Measurements from ENCODE around the gene HPSE2. TPM values are rescaled to one million over a fixed set of nuclear protein-coding genes. Genes with fewer than 3 reads are reported as not detected.
"Not testable (repeated sequence)": the region's sequence is repeated elsewhere in the genome, so short reads cannot be mapped to it uniquely, and the experiment has no call there.

The HPSE2 gene
- polyA plus RNA-seq, 2 of the 4 experiments (the other 2 are of a cell fraction), result not detected

- no peak overlapping the region for H3K27ac ChIP-seq
- no peaks in the 10 kb centered on the region for H3K4me1 ChIP-seq
- no peak for TF ChIP-seq POLR2A (IDR thresholded peaks at IDR 0.05; ENCODE audit: low read length)
- TF ChIP-seq, protein P1, sequence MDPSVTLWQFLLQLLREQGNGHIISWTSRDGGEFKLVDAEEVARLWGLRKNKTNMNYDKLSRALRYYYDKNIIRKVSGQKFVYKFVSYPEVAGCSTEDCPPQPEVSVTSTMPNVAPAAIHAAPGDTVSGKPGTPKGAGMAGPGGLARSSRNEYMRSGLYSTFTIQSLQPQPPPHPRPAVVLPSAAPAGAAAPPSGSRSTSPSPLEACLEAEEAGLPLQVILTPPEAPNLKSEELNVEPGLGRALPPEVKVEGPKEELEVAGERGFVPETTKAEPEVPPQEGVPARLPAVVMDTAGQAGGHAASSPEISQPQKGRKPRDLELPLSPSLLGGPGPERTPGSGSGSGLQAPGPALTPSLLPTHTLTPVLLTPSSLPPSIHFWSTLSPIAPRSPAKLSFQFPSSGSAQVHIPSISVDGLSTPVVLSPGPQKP (IDR thresholded peaks at IDR 0.05; ENCODE audit: low read depth, low read length), result no peak
- TF ChIP-seq BCL3 (IDR thresholded peaks at IDR 0.05), result no peak
- no peak for TF ChIP-seq FOSL2 (IDR thresholded peaks at IDR 0.05)
- TF ChIP-seq FOSL2 (CRISPR knock-in tag; IDR thresholded peaks at IDR 0.05), result no peak
- no peak for TF ChIP-seq ZSCAN20 (CRISPR knock-in tag; IDR thresholded peaks at IDR 0.05)
- 33% methylated on average over 2 of the region's 2 CpGs for WGBS (ENCODE audit: missing lambda C conversion rate)
- CTCF ChIA-PET, result interaction anchor here (1.0 to 2.1 kb wide), 2 partner anchors 780 to 782 kb away, joined by 3 to 8 read pairs; no protein-coding TSS in a partner anchor
- DNase-seq (ENCODE audit: low read depth in 1 of 2, low spot score in 1 of 2) (no peak), ATAC-seq (no peak), FAIRE-seq (no peak)
- H3K9me3 ChIP-seq, result peaks cover 21% of the 10 kb centered on the region
- no peak overlapping the region for H3K4me2 ChIP-seq
- no peak overlapping the region for H3K4me3 ChIP-seq
- POLR2A ChIA-PET, result no interaction called here
Measured at GRCh38 chr10:99248824-99249223, 13.2 kb upstream of the HPSE2 start.

- H3K27ac ChIP-seq; FAIRE-seq; ATAC-seq; H3K4me2 ChIP-seq; DNase-seq (ENCODE audit: low read depth in 1 of 2, low spot score in 1 of 2); H3K4me3 ChIP-seq; H3K4me1 ChIP-seq; POLR2A ChIA-PET: not testable (repeated sequence)
- H3K9me3 ChIP-seq, result peaks cover 21% of the 10 kb centered on the region
- CTCF ChIA-PET, result interaction anchor here (1.0 to 1.6 kb wide), 3 partner anchors 15 to 779 kb away, joined by 3 to 4 read pairs (median 4); no protein-coding TSS in a partner anchor
Measured at GRCh38 chr10:99247893-99248292, 12.2 kb upstream of the HPSE2 start.

DNA sequence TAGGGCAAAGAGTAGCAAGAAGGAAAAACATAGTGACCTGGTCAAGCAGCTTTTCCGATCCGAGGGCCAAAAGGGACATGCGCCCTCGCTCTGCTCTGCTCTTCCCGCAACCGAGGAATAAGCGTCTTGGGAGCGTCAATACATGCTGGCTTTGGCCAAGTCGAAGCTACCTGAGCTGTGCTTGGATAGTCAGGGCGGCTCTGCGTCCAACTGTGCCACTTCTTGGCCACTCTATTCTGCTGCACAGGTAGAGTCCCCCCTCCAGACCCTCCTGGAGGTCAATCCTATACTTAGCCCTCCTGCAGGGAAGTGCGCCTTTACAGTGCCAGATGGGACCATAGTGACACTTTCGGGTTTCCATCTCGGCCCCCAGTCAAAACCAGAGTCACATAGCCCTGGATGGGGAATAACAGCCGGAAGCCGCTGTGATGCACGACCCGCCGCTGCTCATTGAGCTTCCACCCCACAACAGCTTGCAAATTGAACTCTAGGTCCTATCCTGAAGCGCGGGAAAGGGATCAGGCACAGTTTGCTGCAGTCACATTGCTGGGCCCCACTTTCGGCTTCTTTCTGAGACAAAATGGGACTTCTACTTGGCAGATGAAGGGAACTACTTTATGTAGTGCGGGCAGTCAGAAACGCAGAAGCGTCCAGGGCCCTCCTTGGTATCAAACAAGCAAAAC is 1.1 kb upstream of the HPSE2 start:
- Histone ChIP-seq H3K4me3 (no peak overlapping the region), H3K4me1 (peaks cover 9% of the 10 kb centered on the region; the same call in 2 of the 3 replicates), H3K9me3 (no peaks in the 10 kb centered on the region), H3K4me2 (no peak overlapping the region), H3K27ac (no peak overlapping the region)
- ATAC-seq, result no peak; a peak in 1 of 6 replicates
- TF ChIP-seq ESRRA (IDR thresholded peaks at IDR 0.05; ENCODE audit: borderline replicate concordance, low read length) (no peak), RNF2 (IDR thresholded peaks at IDR 0.05; ENCODE audit: borderline replicate concordance, low read depth) (no peak), ZSCAN20 (CRISPR knock-in tag; IDR thresholded peaks at IDR 0.05) (no peak), EHMT2 (IDR thresholded peaks at IDR 0.05; ENCODE audit: low read depth) (no peak), CBX8 (IDR thresholded peaks at IDR 0.05) (no peak), RAD21 (conservative IDR thresholded peaks at IDR 0.05 in 1 of 2, IDR thresholded peaks at IDR 0.05 in 1 of 2) (no peak), KDM5A (IDR thresholded peaks at IDR 0.05) (no peak), HDAC2 (IDR thresholded peaks at IDR 0.05) (no peak), BCL3 (IDR thresholded peaks at IDR 0.05) (no peak), JUN (IDR thresholded peaks at IDR 0.05) (no peak), HOXB5 (CRISPR knock-in tag; IDR thresholded peaks at IDR 0.05) (no peak), RARB (CRISPR knock-in tag; IDR thresholded peaks at IDR 0.05) (no peak), EP300 (IDR thresholded peaks at IDR 0.05) (no peak), MAFK (IDR thresholded peaks at IDR 0.05; ENCODE audit: partially characterized antibody) (no peak), ZFP36 (IDR thresholded peaks at IDR 0.05; ENCODE audit: borderline replicate concordance, partially characterized antibody) (no peak)
- TF ChIP-seq, protein P1 (IDR thresholded peaks at IDR 0.05; ENCODE audit: low read depth, low read length), result no peak
- TF ChIP-seq, protein P2, sequence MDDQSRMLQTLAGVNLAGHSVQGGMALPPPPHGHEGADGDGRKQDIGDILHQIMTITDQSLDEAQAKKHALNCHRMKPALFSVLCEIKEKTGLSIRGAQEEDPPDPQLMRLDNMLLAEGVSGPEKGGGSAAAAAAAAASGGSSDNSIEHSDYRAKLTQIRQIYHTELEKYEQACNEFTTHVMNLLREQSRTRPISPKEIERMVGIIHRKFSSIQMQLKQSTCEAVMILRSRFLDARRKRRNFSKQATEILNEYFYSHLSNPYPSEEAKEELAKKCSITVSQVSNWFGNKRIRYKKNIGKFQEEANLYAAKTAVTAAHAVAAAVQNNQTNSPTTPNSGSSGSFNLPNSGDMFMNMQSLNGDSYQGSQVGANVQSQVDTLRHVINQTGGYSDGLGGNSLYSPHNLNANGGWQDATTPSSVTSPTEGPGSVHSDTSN (IDR thresholded peaks at IDR 0.05), result no peak
- TF ChIP-seq, protein P3, sequence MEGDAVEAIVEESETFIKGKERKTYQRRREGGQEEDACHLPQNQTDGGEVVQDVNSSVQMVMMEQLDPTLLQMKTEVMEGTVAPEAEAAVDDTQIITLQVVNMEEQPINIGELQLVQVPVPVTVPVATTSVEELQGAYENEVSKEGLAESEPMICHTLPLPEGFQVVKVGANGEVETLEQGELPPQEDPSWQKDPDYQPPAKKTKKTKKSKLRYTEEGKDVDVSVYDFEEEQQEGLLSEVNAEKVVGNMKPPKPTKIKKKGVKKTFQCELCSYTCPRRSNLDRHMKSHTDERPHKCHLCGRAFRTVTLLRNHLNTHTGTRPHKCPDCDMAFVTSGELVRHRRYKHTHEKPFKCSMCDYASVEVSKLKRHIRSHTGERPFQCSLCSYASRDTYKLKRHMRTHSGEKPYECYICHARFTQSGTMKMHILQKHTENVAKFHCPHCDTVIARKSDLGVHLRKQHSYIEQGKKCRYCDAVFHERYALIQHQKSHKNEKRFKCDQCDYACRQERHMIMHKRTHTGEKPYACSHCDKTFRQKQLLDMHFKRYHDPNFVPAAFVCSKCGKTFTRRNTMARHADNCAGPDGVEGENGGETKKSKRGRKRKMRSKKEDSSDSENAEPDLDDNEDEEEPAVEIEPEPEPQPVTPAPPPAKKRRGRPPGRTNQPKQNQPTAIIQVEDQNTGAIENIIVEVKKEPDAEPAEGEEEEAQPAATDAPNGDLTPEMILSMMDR (IDR thresholded peaks at IDR 0.05), result no peak
- TF ChIP-seq, protein P4, sequence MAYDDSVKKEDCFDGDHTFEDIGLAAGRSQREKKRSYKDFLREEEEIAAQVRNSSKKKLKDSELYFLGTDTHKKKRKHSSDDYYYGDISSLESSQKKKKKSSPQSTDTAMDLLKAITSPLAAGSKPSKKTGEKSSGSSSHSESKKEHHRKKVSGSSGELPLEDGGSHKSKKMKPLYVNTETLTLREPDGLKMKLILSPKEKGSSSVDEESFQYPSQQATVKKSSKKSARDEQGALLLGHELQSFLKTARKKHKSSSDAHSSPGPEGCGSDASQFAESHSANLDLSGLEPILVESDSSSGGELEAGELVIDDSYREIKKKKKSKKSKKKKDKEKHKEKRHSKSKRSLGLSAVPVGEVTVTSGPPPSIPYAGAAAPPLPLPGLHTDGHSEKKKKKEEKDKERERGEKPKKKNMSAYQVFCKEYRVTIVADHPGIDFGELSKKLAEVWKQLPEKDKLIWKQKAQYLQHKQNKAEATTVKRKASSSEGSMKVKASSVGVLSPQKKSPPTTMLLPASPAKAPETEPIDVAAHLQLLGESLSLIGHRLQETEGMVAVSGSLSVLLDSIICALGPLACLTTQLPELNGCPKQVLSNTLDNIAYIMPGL (CRISPR knock-in tag; IDR thresholded peaks at IDR 0.05; ENCODE audit: borderline replicate concordance), result no peak
- ChIA-PET CTCF (no interaction called here), POLR2A (no interaction called here)
- DNase-seq (ENCODE audit: low read depth in 1 of 2, low spot score in 1 of 2), result no peak
- no peak for FAIRE-seq
- 66% methylated on average over 24 of the region's 25 CpGs for WGBS (ENCODE audit: missing lambda C conversion rate)

Measured in A549 (cell line).